Measurements from ENCODE around the gene PRMT9.

Gene PRMT9

GRCh38 chr4:147678796-147679549 is 5.0 kb downstream of the PRMT9 start:
- DNase-seq (ENCODE audit: low spot score), result no peak

DNA sequence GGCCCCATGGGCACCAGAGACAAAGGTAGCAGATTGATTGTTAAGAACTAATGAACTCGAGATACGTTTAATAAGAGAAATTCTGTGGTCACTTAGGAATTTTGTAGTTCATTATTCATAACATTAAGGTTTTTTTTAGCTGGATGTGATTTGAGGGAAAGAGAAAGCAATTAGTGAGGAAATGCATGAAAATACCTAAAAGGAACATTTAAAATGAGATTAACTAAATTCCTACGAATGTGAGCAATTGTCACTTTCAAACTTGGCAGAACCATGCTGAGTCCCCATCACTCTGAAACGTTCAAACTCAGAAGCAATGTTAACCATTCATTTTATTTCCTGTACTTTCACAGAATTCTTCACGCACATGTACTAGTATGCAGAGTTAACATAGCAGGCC is 5.9 kb downstream of the PRMT9 start:
- no peak for DNase-seq (ENCODE audit: low spot score)

GRCh38 chr4:147674496-147674895 is 9.5 kb downstream of the PRMT9 start:
- no peak for DNase-seq (ENCODE audit: low spot score)

DNA sequence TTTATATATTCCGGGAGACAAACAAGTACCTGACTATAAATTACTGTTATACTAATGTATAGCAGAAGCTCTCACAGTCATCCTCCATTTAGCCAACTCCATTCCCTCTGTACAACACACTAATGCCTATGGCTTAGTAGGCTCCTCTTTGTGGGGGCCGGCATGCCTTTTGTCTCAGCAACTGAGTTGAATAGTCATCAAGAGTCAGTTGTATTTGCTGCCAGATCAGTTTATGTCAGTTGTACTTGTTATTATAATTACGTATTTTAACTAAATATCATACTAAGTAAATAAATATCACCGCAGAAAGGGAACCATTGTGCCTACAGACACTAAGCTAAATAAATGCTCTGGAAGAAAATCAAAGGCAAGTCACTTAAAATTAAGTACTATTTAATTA is 9.9 kb downstream of the PRMT9 start:
- DNase-seq (ENCODE audit: low spot score), result no peak

DNA sequence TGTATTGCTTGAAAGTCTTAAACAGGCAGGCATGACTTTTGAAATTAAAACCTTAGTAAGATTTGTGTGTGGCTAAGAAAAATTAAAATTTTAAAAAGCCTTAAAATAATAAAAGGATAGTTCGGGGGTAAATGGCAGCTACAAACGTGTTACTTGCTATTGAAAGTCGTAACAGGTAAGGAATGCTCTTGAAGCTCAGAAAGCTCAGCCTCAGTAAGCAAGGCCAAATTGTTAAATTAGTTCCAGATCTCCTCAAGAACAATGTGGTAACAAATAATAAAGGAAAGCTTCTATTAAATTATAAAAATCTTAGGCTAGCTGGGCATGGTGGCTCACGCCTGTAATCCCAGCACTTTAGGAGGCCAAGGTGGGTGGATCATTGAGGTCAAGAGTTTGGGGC is 25.5 kb downstream of the PRMT9 start:
- DNase-seq (ENCODE audit: low spot score), result no peak

- no peak for DNase-seq (ENCODE audit: low spot score)
Measured at GRCh38 chr4:147655639-147656038, 28.3 kb downstream of the PRMT9 start.

DNA sequence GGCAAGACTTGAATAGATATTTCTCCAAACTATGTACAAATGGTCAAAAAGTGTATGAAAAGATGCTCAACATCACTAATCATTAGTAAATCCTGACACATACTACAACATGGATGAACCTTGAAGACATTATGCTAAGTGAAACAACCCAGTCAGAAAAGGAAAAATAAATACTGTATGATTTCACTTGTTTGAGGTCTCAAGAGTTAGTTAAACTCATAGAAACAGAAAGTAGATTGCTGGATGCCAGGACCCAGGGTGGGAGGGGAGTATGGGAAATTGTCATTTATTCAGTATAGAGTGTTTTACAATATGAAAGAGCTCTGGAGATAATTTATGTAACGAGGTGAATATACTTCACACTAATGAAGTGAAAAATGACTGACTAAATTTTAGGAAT is 32.4 kb downstream of the PRMT9 start:
- no peak for DNase-seq (ENCODE audit: low spot score)

DNA sequence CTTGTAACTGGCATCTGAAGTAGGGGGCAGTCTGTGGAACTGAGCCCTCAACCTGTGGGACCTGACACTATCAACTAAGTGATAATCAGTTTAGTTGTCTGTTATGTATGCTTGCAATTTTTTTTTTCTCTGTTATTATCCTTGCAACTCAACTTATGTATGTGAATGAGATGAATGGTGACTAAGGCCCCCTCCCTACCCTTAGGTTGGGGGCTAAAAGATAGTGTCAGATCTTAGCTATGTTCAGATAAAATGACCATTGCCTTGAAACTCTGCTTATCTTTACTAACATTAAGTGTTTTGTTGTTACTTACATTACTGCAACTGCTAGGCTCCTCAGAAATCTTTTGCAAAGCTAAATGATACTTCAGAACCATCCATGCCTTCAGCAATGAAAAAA is 35.3 kb downstream of the PRMT9 start:
- no peak for DNase-seq (ENCODE audit: low spot score)

- no peak for DNase-seq (ENCODE audit: low spot score)
Measured at GRCh38 chr4:147645099-147645498, 38.9 kb downstream of the PRMT9 start.

DNA sequence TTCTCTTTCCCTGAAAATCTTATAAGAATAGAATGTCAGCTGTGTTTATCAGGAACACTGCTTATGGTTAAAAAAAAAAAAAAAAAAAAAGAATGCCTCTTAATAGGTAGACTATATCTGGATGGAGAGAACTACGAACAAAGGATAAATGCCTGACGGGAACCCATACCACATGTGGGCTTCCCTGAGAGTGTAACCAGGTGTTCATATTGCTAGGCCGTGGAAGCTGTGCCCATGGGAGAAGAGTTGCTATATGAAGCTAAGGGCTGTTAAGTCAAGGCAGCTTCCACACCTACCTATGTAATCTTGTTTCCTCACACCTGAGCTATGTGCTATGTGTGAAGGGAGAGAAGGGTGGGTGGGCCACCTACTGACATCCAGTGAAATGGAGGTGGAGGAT is 39.5 kb downstream of the PRMT9 start:
- no peak for DNase-seq (ENCODE audit: low spot score)

DNA sequence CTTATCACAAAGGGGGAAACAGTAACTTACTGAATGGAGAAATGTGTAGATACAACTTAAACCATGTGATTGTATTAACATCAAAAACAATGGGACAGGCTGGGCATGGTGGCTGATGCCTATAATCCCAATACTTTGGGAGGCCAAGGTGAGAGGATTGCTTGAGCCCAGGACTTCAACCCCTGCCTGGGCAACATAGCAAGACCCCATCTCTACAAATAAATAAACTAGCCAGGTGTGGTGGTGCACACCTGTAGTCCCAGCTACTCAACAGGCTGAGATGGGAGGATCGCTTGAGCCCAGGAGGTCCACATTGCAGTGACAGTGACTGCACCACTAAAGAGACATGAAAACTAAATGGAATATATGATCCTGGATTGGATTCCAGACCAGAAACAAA is 40.3 kb downstream of the PRMT9 start:
- no peak for DNase-seq (ENCODE audit: low spot score)

GRCh38 chr4:147640331-147640730 is 43.6 kb downstream of the PRMT9 start:
- no peak for DNase-seq (ENCODE audit: low spot score)

DNA sequence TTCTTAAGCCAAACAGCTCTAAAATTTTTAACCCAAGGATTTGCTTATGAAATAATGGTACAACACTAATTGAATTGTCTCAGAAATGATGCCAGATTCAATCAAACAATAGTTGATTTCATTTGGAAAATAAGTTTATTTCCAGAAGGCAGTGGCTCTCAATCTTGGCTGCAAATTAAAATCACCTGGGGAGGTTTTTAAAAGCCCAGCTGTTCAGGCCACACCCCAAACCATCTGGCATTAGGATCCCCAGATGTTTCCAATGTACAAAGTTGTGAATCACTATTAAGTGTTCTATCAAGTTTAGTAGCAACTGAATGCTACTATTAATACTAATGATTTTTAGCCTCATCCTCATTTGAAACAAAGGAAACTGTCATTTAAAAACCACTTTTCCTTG is 44.6 kb downstream of the PRMT9 start:
- DNase-seq (ENCODE audit: low spot score), result no peak

GRCh38 chr4:147638942-147639341 is 45.0 kb downstream of the PRMT9 start:
- no peak for DNase-seq (ENCODE audit: low spot score)

- no peak for DNase-seq (ENCODE audit: low spot score)
Measured at GRCh38 chr4:147638365-147638764, 45.6 kb downstream of the PRMT9 start.

DNA sequence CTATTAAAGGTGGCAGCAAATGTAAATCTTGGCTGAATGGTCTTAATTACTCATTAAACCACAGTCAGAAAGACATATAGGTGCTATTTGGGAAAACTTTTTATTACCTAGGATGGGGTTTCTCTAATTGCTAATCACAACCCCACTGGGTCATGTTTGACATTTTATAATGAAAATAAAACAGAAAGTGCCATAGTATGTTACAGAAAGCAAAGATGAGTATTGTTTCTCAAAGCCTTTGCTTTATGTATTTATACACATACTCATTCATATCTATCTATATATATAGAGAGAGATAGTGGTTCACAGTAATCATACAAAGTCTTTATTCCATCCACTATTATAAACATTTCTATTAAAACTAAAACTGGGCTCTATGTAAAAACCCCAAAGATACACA is 48.6 kb downstream of the PRMT9 start:
- DNase-seq (ENCODE audit: low spot score), result no peak

DNA sequence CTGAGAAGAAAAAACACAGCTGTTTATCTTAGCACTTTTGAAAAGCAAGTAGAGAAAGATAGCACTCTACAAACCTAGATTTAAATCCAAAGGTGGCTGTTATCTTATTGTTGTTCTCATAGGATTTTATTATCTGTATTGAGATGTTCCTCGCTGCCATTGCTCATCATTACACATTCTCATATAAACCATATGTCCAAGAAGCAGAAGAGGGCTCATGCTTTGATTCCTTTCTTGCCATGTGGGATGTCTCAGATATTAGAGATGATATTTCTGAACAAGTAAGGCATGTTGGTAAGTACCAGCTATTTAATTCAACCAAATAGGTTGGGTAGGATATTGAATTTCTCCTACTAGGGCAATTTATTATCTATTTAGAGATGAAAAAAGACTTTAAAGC is 50.3 kb downstream of the PRMT9 start:
- DNase-seq (ENCODE audit: low spot score), result no peak

- DNase-seq (ENCODE audit: low spot score), result no peak
Measured at GRCh38 chr4:147633113-147633512, 50.9 kb downstream of the PRMT9 start.

DNA sequence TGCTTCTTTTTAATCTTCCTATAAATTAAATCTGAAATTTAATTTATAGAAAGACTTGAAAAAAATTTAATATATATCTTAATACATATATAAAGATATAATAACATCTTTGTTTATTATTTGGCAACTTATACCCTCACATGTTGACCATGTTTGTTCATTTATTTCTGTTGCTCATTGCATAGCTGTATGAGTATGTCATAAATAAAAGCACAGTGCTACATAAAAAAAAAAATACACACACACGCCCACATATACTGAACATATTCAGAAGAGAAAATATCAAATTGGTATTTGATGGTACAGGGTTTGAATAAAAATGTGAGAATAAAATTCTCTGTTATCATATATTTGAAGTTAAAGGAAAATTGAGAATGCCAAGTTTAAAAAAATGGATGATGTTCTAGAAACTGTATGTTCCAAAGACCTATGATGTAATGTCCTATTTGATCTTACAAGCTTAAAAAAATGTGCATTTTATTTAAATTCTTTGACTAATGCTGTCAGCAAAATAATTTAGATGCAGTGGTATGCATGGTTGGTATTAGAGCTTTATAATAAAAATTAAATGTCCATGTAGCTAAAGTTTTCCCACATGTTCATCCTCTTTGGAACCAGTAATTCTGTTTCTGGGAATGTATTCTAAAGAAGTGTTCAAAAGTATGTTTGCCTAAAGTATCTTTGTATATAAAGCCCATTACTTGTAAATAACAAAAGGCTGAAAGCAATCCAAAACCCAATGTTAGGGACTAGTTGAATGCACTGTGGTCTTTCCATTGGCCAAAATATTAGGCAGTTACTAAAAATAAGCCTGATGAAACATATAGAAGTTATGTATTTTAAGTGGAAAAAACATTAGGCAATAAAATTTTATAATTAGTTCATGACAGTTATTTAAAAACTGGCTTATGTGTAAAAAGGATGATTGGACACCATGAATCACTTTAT is 53.9 kb downstream of the PRMT9 start:
- DNase-seq (ENCODE audit: low spot score), result no peak

DNA sequence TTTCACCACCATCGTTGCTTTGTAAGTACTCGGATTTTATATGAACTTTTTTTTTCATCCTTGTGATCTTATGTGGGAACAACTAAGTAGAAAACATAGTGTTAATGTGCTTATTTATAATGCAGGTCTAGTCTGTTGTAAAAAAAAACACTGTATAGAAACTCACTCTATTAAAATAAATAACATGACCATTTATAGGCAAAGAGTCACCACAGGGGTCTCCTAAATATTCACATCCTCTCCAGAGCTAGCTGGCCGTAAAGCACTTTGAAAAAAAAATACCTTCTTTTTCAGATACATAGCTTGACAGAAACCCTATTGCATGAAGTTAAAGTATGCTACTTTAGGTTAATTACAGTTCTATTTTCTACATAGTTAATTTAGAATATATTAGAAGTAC is 55.5 kb downstream of the PRMT9 start:
- DNase-seq (ENCODE audit: low spot score), result no peak

DNA sequence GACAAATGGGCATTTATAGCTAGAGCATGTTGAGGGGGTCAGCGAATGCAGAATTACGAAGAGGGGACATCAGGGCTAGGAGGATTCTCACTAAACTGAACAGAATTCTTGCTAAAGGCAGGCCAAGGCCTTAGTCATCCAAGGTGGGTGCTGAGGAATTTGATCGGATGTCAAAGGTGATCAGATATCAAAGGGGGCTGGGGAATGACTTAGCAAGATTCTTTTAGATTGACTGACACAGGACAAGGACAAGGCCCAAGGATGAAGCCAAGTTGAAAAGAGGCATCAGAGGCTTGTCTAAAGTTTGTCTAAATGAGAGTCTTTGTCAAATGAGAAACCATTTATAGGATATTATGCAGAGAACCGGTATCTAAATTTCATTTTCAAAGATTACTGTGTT is 57.1 kb downstream of the PRMT9 start:
- no peak for DNase-seq (ENCODE audit: low spot score)

DNA sequence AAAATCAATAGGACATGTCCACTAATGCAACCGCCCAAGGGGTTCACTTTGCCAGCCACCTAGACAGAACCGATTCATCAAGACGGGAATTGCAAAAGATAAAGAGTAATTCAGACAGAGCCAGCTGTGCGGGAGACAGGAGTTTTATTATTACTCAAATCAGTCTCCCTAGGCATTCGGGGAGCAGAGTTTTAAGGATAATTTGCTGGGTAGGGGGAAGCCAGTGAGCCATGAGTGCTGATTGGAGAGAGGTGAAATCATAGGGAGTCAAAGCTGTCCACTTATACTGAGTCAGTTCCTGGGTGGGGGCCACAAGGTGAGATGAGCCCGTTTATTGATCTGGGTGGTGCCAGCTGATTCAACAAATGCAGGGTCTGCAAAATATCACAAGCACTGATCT is 58.2 kb downstream of the PRMT9 start:
- DNase-seq (ENCODE audit: low spot score), result no peak

DNA sequence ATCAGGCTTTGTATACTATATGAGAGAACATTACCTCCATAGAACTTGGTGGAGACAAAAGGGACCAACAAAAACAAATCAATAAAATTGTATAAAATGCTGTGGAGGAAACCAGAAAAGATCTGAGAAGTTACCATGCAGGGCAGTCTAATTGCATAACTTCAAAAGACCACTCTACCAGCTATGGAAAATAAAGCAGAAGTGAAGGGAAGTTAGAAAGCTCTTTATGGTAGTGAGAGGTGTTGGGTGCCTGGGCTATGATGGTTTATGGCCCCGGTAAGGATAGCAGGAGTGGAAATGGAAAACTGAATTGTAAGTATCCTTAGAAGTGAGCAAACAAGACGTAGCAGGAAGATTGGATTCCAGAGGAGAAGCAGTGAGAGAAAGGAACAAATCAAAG is 63.6 kb downstream of the PRMT9 start:
- no peak for DNase-seq (ENCODE audit: low spot score)
